Ectodermal cell (in vitro differentiated cells): ENCODE measurements around the gene RBMY1D. TPM values are rescaled to one million over a fixed set of nuclear protein-coding genes. Genes with fewer than 3 reads are reported as not detected.
"Not testable (repeated sequence)": the region's sequence is repeated elsewhere in the genome, so short reads cannot be mapped to it uniquely, and the experiment has no call there.

Experiments
- H3K27ac ChIP-seq: 2 replicates; pipeline ENCODE4 v1.7.0; 2013; ENCODE audit warnings: mild to moderate bottlenecking, low read depth, low read length; ENCODE audit not compliant: insufficient read depth, poor library complexity, severe bottlenecking
- H3K27me3 ChIP-seq: 2 replicates; pipeline ENCODE4 v1.7.0; 2013; ENCODE audit warnings: mild to moderate bottlenecking, low read length; ENCODE audit not compliant: insufficient read depth, control insufficient read depth, poor library complexity, severe bottlenecking
- H3K36me3 ChIP-seq: one replicate; pipeline ENCODE4 v1.7.0; 2013; ENCODE audit warnings: low read length; ENCODE audit not compliant: control insufficient read depth, insufficient read depth
- H3K4me1 ChIP-seq: one replicate; pipeline ENCODE4 v1.7.0; 2013; ENCODE audit warnings: low read length; ENCODE audit not compliant: control insufficient read depth, insufficient read depth
- H3K4me3 ChIP-seq: 2 replicates; pipeline ENCODE4 v1.7.0; 2013; ENCODE audit warnings: low read depth, low read length, control low read depth; ENCODE audit not compliant: insufficient read depth
- H3K9me3 ChIP-seq: 2 replicates; pipeline ENCODE4 v1.7.0; 2013; ENCODE audit warnings: mild to moderate bottlenecking, low read length, moderate library complexity; ENCODE audit not compliant: control insufficient read depth
- WGBS, 2 experiments: methylation state at CpG; one replicate each; pipeline ENCODE4 v1.1.7; 2013; ENCODE audit warnings: missing lambda C conversion rate in 2 of 2; 5-methylcytosine and 5-hydroxymethylcytosine counted together
- polyA plus RNA-seq, 4 experiments: library from polyadenylated mRNA; stranded (reverse); fragments of 50-300 nt; gene quantifications; one replicate each; pipeline ENCODE4 v1.2.3, GENCODE V29; 2013

The RBMY1D gene
- polyA plus RNA-seq (2013, experiment 1 of 4): not detected
- polyA plus RNA-seq (2013, experiment 2 of 4): not detected
- not detected for polyA plus RNA-seq (2013, experiment 3 of 4)
- not detected for polyA plus RNA-seq (2013, experiment 4 of 4)

GRCh38 chrY:21894426-21894825 lies at the start of gene RBMY1D:
RBMY1D (minus strand) TSS chrY:21894526; CDS start chrY:21892513, 2,013 bp downstream.
- H3K4me3 ChIP-seq, H3K4me1 ChIP-seq, H3K27ac ChIP-seq, H3K36me3 ChIP-seq, H3K27me3 ChIP-seq, H3K9me3 ChIP-seq: not testable (repeated sequence)
- WGBS, 2 experiments: no CpG with 5 or more reads among the region's 28 CpGs

DNA sequence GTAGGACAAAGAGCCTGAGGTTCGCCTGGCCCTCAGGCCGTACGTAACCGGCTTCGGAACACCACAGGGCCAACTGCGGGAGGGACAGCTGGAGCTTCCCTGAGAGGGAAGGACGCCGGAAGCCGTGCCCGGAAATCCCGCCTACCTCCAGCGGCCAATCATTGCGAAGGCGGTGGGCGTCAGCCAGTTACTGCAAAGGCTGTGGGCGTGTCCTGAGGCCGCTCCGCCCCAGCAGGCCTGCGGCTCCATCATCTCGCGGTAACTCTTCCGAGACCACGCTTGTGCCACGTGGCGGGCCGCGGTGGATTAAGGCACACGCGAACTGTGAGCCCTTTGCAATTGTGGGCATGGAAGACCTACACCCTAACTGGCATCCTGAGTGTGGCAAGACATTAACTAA lies 23.6 kb upstream of the RBMY1D start, which contains the start of gene RBMY1E:
TSS of gene RBMY1E (minus strand) at position 101 of the 400 bp plus-strand sequence. CDS start 1,978 bp downstream, outside the sequence.
- H3K36me3 ChIP-seq, H3K4me3 ChIP-seq, H3K4me1 ChIP-seq, H3K27ac ChIP-seq, H3K27me3 ChIP-seq, H3K9me3 ChIP-seq: not testable (repeated sequence)
- no CpG with 5 or more reads among the region's 29 CpGs for WGBS, 2 experiments

DNA sequence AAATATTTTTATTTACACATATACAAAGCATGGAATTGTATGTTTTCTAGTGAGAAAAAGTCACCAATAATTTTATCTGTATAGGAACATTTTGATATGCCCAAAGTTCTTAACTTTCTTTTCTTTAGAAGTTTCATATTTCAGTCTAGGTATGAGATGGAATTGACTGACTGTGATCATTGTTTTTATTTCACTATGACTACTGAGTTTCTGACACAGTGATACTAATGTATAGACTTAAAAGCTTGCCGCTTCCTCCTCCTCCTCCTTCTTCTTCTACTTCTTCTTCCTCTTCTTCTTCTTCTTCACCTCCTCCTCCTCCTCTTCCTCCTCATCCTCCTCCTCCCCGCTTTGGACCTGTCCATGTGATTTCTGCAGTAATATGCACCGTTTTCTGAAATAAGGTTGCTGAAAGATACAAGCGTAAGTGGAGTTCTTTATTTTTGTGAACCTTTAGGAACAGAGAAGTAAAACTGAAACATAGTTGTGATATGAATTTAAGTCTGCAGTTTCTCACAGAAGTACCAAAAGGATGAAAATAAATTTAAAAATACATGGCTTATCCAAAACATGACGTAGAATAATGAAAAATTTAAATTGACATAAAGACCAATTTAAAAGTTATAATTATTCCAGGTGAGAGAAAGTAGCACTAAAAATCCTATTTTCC lies 24.8 kb downstream of the RBMY1D start:
- not testable (repeated sequence) for H3K9me3 ChIP-seq, H3K4me1 ChIP-seq, H3K27ac ChIP-seq, H3K4me3 ChIP-seq, H3K27me3 ChIP-seq, H3K36me3 ChIP-seq
- WGBS, 2 experiments: no CpG with 5 or more reads among the region's 5 CpGs

- WGBS, 2 experiments: 15% methylated on average over 2 of the region's 3 CpGs; no CpG with 5 or more reads in 1 of the 2 experiments
- Histone ChIP-seq H3K36me3 (no peaks in the 10 kb centered on the region), H3K9me3 (no peaks in the 10 kb centered on the region), H3K4me3 (no peak overlapping the region), H3K27ac (no peak overlapping the region), H3K27me3 (no peaks in the 10 kb centered on the region), H3K4me1 (no peaks in the 10 kb centered on the region)
Observed at GRCh38 chrY:21845481-21845880, 48.8 kb downstream of the RBMY1D start.

GRCh38 chrY:21842090-21842489 lies 52.2 kb downstream of the RBMY1D start:
- no peaks in the 10 kb centered on the region for H3K4me1 ChIP-seq
- no peaks in the 10 kb centered on the region for H3K27me3 ChIP-seq
- no peaks in the 10 kb centered on the region for H3K36me3 ChIP-seq
- 78 to 83% methylated on average over 4 of the region's 4 CpGs for WGBS, 2 experiments
- H3K27ac ChIP-seq: no peak overlapping the region
- no peak overlapping the region for H3K4me3 ChIP-seq
- H3K9me3 ChIP-seq: no peaks in the 10 kb centered on the region

DNA sequence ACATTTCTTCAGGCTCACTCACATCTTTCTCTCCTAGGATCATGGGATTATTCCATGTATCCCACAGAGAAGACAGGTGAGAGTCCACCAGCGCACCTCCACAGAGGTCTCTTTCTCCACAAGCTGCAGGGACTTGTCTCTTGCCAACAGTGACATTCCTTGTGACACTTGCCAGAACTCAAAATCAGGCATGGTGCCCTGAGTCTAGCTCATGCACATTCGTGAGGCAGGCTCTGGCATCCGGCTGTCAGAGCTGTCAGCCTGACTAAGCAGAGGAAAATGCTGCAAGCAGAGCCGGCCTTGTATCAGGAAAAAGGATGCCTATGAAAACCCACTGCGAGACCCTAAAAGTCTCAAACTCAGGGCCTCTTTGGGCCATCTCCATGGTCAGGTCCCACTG lies 54.8 kb downstream of the RBMY1D start:
- 62 to 63% methylated on average over 5 of the region's 5 CpGs for WGBS, 2 experiments
- Histone ChIP-seq H3K36me3 (no peaks in the 10 kb centered on the region), H3K4me3 (no peak overlapping the region), H3K27me3 (no peaks in the 10 kb centered on the region), H3K4me1 (no peaks in the 10 kb centered on the region), H3K27ac (no peak overlapping the region), H3K9me3 (peaks cover 6% of the 10 kb centered on the region)

- Histone ChIP-seq H3K4me3 (no peak overlapping the region), H3K9me3 (peaks cover 6% of the 10 kb centered on the region), H3K36me3 (no peaks in the 10 kb centered on the region), H3K27me3 (no peaks in the 10 kb centered on the region), H3K27ac (no peak overlapping the region), H3K4me1 (no peaks in the 10 kb centered on the region)
- WGBS, 2 experiments: 58 to 67% methylated on average over 8 of the region's 8 CpGs
Observed at GRCh38 chrY:21836343-21836742, 58.0 kb downstream of the RBMY1D start.

DNA sequence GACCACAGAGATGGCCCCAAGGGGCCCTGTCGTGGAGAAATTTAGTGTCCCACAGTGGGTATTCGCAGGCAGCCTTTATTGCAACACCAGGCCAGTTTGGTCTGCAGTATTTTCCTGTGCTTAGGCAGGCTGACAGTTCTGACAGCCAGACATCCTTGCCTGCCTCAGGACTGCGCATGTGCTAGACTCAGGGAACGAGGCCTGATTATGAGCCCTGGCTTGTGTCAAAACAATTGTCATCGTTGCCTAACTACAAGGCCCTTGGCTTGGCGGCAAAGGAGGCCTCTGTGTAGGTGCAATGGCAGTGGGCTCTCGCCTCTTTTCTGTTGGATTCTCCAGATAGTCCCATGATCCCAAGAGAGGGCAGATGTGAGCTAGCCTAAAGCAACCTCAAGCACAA lies 59.3 kb downstream of the RBMY1D start:
- Histone ChIP-seq H3K4me1 (no peaks in the 10 kb centered on the region), H3K27me3 (no peaks in the 10 kb centered on the region), H3K36me3 (no peaks in the 10 kb centered on the region), H3K9me3 (peaks cover 6% of the 10 kb centered on the region), H3K4me3 (no peak overlapping the region), H3K27ac (no peak overlapping the region)
- WGBS, 2 experiments: 67% methylated on average over 7 of the region's 7 CpGs
